ENCODE results near the gene BLOC1S1. TPM values are rescaled to one million over a fixed set of nuclear protein-coding genes. Genes with fewer than 3 reads are reported as not detected.

BLOC1S1 gene
- total and polyA plus RNA-seq, 9 of the 15 experiments (the other 6 are each of a cell fraction or from before 2014, with no cell fraction given), result 75.2 to 161 (median 98.8) TPM

DNA sequence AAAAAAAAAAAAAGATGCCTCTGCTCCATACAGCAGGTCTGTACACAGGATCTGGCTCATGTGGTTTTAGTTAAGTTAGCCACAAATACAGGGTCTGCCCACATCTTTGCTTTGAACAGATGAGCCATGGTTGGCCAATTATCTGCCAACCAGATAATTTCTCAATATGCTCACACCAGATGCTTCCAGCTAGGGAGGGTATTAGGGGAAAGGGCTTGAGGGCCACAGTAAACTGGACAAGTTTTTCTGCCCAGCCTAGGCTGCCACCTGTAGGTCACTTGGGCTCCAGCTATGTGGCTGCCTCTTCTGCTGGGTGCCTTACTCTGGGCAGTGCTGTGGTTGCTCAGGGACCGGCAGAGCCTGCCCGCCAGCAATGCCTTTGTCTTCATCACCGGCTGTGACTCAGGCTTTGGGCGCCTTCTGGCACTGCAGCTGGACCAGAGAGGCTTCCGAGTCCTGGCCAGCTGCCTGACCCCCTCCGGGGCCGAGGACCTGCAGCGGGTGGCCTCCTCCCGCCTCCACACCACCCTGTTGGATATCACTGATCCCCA, 5.1 kb downstream of the BLOC1S1 start (continued):
- TF ChIP-seq MECOM (CRISPR knock-in tag; IDR thresholded peaks at IDR 0.05) (no peak), GATAD2A (IDR thresholded peaks at IDR 0.05) (no peak), CSDE1 (IDR thresholded peaks at IDR 0.05) (no peak), THRAP3 (IDR thresholded peaks at IDR 0.05; ENCODE audit: borderline replicate concordance) (no peak), ETS2 (tag; IDR thresholded peaks at IDR 0.05; ENCODE audit: borderline replicate concordance, poor library complexity, severe bottlenecking) (no peak), MCM5 (IDR thresholded peaks at IDR 0.05; ENCODE audit: low read depth) (no peak), TARDBP (IDR thresholded peaks at IDR 0.05) (no peak)
- TF ChIP-seq, protein P1, sequence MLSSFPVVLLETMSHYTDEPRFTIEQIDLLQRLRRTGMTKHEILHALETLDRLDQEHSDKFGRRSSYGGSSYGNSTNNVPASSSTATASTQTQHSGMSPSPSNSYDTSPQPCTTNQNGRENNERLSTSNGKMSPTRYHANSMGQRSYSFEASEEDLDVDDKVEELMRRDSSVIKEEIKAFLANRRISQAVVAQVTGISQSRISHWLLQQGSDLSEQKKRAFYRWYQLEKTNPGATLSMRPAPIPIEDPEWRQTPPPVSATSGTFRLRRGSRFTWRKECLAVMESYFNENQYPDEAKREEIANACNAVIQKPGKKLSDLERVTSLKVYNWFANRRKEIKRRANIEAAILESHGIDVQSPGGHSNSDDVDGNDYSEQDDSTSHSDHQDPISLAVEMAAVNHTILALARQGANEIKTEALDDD (IDR thresholded peaks at IDR 0.05), result no peak
- TF ChIP-seq, protein P2, sequence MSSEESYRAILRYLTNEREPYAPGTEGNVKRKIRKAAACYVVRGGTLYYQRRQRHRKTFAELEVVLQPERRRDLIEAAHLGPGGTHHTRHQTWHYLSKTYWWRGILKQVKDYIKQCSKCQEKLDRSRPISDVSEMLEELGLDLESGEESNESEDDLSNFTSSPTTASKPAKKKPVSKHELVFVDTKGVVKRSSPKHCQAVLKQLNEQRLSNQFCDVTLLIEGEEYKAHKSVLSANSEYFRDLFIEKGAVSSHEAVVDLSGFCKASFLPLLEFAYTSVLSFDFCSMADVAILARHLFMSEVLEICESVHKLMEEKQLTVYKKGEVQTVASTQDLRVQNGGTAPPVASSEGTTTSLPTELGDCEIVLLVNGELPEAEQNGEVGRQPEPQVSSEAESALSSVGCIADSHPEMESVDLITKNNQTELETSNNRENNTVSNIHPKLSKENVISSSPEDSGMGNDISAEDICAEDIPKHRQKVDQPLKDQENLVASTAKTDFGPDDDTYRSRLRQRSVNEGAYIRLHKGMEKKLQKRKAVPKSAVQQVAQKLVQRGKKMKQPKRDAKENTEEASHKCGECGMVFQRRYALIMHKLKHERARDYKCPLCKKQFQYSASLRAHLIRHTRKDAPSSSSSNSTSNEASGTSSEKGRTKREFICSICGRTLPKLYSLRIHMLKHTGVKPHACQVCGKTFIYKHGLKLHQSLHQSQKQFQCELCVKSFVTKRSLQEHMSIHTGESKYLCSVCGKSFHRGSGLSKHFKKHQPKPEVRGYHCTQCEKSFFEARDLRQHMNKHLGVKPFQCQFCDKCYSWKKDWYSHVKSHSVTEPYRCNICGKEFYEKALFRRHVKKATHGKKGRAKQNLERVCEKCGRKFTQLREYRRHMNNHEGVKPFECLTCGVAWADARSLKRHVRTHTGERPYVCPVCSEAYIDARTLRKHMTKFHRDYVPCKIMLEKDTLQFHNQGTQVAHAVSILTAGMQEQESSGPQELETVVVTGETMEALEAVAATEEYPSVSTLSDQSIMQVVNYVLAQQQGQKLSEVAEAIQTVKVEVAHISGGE (CRISPR knock-in tag; IDR thresholded peaks at IDR 0.05), result no peak
- TF ChIP-seq, protein P3, sequence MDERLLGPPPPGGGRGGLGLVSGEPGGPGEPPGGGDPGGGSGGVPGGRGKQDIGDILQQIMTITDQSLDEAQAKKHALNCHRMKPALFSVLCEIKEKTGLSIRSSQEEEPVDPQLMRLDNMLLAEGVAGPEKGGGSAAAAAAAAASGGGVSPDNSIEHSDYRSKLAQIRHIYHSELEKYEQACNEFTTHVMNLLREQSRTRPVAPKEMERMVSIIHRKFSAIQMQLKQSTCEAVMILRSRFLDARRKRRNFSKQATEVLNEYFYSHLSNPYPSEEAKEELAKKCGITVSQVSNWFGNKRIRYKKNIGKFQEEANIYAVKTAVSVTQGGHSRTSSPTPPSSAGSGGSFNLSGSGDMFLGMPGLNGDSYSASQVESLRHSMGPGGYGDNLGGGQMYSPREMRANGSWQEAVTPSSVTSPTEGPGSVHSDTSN (CRISPR knock-in tag; IDR thresholded peaks at IDR 0.05; ENCODE audit: low read depth), result no peak
- TF ChIP-seq, protein P3 (tag; conservative IDR thresholded peaks at IDR 0.05; ENCODE audit: low read depth), result no peak
- TF ChIP-seq, protein P4, sequence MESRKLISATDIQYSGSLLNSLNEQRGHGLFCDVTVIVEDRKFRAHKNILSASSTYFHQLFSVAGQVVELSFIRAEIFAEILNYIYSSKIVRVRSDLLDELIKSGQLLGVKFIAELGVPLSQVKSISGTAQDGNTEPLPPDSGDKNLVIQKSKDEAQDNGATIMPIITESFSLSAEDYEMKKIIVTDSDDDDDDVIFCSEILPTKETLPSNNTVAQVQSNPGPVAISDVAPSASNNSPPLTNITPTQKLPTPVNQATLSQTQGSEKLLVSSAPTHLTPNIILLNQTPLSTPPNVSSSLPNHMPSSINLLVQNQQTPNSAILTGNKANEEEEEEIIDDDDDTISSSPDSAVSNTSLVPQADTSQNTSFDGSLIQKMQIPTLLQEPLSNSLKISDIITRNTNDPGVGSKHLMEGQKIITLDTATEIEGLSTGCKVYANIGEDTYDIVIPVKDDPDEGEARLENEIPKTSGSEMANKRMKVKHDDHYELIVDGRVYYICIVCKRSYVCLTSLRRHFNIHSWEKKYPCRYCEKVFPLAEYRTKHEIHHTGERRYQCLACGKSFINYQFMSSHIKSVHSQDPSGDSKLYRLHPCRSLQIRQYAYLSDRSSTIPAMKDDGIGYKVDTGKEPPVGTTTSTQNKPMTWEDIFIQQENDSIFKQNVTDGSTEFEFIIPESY (CRISPR knock-in tag; IDR thresholded peaks at IDR 0.05), result peak; percentile 91
- TF ChIP-seq, protein P5, sequence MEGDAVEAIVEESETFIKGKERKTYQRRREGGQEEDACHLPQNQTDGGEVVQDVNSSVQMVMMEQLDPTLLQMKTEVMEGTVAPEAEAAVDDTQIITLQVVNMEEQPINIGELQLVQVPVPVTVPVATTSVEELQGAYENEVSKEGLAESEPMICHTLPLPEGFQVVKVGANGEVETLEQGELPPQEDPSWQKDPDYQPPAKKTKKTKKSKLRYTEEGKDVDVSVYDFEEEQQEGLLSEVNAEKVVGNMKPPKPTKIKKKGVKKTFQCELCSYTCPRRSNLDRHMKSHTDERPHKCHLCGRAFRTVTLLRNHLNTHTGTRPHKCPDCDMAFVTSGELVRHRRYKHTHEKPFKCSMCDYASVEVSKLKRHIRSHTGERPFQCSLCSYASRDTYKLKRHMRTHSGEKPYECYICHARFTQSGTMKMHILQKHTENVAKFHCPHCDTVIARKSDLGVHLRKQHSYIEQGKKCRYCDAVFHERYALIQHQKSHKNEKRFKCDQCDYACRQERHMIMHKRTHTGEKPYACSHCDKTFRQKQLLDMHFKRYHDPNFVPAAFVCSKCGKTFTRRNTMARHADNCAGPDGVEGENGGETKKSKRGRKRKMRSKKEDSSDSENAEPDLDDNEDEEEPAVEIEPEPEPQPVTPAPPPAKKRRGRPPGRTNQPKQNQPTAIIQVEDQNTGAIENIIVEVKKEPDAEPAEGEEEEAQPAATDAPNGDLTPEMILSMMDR (IDR thresholded peaks at IDR 0.05 in 2 of 3, conservative IDR thresholded peaks at IDR 0.05 in 1 of 3; ENCODE audit: insufficient read depth in 2 of 3, low read depth in 1 of 3, low read length in 3 of 3), result peak; percentile 56 to 73 (median 58)
